GM18498 (cell line): Measurements from ENCODE around the gene AMIGO1.

ENCODE experiments used
- ATAC-seq: cut with Tn5 transposase; IDR thresholded peaks from one replicate; pipeline ENCODE4 v1.9.1; 2021; ENCODE audit warnings: mild to moderate bottlenecking, moderate library complexity; ENCODE audit not compliant: unreplicated experiment

The AMIGO1 gene

DNA sequence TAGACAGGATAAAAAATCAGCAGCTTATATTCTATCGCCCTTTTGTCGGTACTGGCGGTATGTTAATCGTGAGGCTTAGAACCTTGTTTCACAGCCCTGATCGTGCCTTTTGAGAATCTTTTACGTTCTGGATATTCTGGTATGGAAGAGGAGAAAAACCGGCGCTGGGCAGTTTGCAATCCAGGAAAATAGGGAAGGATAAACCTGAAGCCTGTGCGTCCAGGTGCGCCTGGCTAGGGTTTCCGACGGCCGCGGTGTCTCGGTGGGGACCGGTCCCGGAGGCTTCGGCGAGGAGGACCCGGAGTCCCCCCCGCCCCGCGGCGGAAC, 43.4 kb downstream of the AMIGO1 start:
- no peak for ATAC-seq

DNA sequence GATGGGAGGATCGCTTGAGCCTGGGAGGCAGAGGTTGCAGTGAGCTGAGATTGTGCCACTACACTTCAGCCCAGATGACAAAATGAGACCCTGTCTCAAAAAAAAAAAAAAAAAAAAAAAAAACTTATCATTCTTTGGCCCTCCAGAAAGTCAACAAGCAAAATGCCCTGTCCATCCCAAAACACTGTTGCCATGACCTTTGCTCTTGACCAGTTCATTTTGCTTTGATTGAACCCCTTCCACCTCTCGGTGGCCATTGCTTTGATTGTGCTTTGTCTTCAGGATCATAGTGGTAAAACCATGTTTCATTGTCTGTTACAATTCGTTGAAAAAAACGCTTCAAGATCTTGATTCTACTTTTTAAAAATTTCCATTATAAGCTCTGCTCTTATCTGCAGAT, 51.7 kb downstream of the AMIGO1 start:
- no peak for ATAC-seq

DNA sequence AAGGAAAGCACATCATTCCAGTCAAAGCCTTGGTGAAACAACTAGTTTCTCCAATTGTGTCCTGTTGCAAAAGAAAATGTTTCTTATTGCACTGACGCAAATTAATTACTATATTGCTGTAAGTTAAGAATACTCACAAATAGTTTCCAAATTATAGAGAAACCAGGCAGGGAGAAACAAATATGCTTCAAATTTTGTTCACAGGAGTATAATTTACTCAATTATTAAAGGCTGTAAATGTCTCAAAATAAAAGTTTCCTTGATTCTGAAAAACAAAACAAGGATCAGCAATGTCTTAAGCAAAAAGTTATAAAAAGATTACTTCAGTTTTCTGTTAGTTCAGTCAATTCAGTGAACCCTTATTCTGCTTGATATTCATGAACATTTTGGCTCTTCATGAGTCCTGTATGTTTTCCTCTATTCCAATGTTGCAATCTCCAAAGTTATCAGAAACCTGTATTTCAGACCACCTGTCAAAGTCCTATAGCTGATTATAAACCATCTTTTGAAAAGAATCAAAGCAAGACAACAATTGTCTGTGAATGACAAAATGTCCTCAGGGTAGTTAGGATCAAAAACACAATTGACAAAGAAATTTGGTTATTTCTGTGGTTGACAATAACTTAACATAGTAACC, 54.9 kb downstream of the AMIGO1 start:
- no peak for ATAC-seq
